ENCODE measurements around the gene MOGAT2. TPM values are rescaled to one million over a fixed set of nuclear protein-coding genes. Genes with fewer than 3 reads are reported as not detected.

MOGAT2 gene
- total and polyA plus RNA-seq, 2 of the 4 experiments (the other 2 are of a cell fraction): not detected

DNA sequence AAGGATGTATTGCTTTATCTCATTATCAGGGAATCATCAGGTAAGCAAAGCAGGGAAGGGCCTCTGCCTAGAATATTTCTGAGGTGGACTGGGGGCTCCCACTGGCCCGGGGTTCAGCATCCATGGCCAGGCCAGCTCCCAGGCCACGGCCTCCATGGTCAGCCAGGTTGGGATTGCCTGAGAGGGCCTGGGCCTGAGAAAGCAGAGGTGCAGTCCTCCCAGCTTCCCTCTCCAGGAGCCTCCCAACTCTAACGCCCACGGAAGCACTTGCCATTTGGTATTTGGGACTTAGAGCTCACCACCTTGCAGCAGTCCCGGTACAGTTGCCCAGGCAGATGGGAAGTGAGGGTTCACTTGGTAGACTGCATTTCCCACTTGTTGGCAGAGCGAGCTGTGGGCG, 63.7 kb downstream of the MOGAT2 start:
- ATAC-seq (ENCODE audit: low read depth) (no peak), DNase-seq (no peak)
- Histone ChIP-seq H3K79me1 (ENCODE audit: low read depth in 1 of 2, low read length in 2 of 2) (no peaks in the 10 kb centered on the region), H3K9ac (ENCODE audit: low read depth, low read length) (no peak overlapping the region), H3K4me2 (ENCODE audit: low read depth, low read length) (no peak overlapping the region), H2AK5ac (ENCODE audit: low read depth, low read length) (no peak overlapping the region), H3K23ac (ENCODE audit: low read depth, low read length) (no peak overlapping the region), H4K5ac (ENCODE audit: low read depth, low read length) (no peak overlapping the region), H3K4me3 (ENCODE audit: insufficient read depth, low read depth, low read length) (no peak overlapping the region), H3K4me1 (ENCODE audit: control insufficient read depth, insufficient read depth, low read length) (no peaks in the 10 kb centered on the region), H2BK120ac (ENCODE audit: low read depth, low read length) (no peak overlapping the region), H3K4ac (ENCODE audit: low read depth, low read length) (no peak overlapping the region), H4K91ac (ENCODE audit: insufficient read depth, low read depth, low read length) (no peak overlapping the region), H3K27me3 (ENCODE audit: control insufficient read depth, insufficient read depth, low read length) (peaks cover 16% of the 10 kb centered on the region; the same call in 1 of the 2 replicates), H4K8ac (ENCODE audit: low read depth in 2 of 2, low read length in 2 of 2) (no peak overlapping the region), H4K20me1 (ENCODE audit: insufficient read depth, low read length) (no peaks in the 10 kb centered on the region), H3K14ac (replicated peaks; ENCODE audit: low read depth, low read length) (no peak overlapping the region), H3K36me3 (ENCODE audit: control insufficient read depth, insufficient read depth, low read length) (no peaks in the 10 kb centered on the region), H3K9me1 (ENCODE audit: insufficient read depth, low read length) (no peaks in the 10 kb centered on the region), H2BK5ac (ENCODE audit: low read depth, low read length, poor library complexity, severe bottlenecking) (no peak overlapping the region), H2BK20ac (ENCODE audit: low read depth, low read length) (no peak overlapping the region), H2AK9ac (replicated peaks; ENCODE audit: low read depth, low read length, poor library complexity) (no peak overlapping the region), H2AFZ (replicated peaks; ENCODE audit: low read length, poor library complexity) (no peak overlapping the region), H2BK15ac (ENCODE audit: low read depth, low read length) (no peak overlapping the region), H3K18ac (ENCODE audit: low read depth, low read length) (no peak overlapping the region), H3K9me3 (ENCODE audit: control insufficient read depth, insufficient read depth, low read length) (no peaks in the 10 kb centered on the region), H3K56ac (ENCODE audit: extremely low read depth, insufficient read depth, low read length) (no peak overlapping the region), H3K27ac (ENCODE audit: insufficient read depth, low read length) (no peak overlapping the region)
- ChIA-PET CTCF (no interaction called here), POLR2A (ENCODE audit: unreplicated experiment) (no interaction called here)
- no CpG with 5 or more reads among the region's 7 CpGs for WGBS, 2 experiments (ENCODE audit: extremely low coverage in 2 of 2, insufficient read length in 1 of 2)
- dilution Hi-C loops (cut with HindIII; ENCODE audit: low sequenced_read_pairs, unreplicated experiment) (no loop called here), in situ Hi-C loops (cut with MboI; ENCODE audit: low sequenced_read_pairs) (no loop called here), intact Hi-C loops (cut with micrococcal nuclease) (no loop called here)
- no TSS peak for BruUV-seq (replicated peaks)
- TF ChIP-seq POLR2A (IDR thresholded peaks at IDR 0.05; ENCODE audit: low read depth, low read length) (no peak), FOS (IDR thresholded peaks at IDR 0.05; ENCODE audit: low read depth, low read length) (no peak), RCOR1 (IDR thresholded peaks at IDR 0.05; ENCODE audit: insufficient replicate concordance, low read length) (no peak), SMC3 (IDR thresholded peaks at IDR 0.05; ENCODE audit: low read depth, low read length) (no peak), MXI1 (IDR thresholded peaks at IDR 0.05; ENCODE audit: borderline replicate concordance, low read depth, low read length) (no peak), MAZ (IDR thresholded peaks at IDR 0.05; ENCODE audit: borderline replicate concordance, low read depth, low read length) (no peak), RAD21 (IDR thresholded peaks at IDR 0.05; ENCODE audit: low read length) (no peak), MAFK (IDR thresholded peaks at IDR 0.05; ENCODE audit: low read depth, low read length) (no peak), RFX5 (IDR thresholded peaks at IDR 0.05; ENCODE audit: low read depth, low read length) (no peak), CHD1 (IDR thresholded peaks at IDR 0.05; ENCODE audit: low read depth, low read length) (no peak), CEBPB (IDR thresholded peaks at IDR 0.05; ENCODE audit: low read depth, low read length) (no peak), NFE2L2 (IDR thresholded peaks at IDR 0.05; ENCODE audit: low read depth, low read length) (no peak)
- TF ChIP-seq, protein P1, sequence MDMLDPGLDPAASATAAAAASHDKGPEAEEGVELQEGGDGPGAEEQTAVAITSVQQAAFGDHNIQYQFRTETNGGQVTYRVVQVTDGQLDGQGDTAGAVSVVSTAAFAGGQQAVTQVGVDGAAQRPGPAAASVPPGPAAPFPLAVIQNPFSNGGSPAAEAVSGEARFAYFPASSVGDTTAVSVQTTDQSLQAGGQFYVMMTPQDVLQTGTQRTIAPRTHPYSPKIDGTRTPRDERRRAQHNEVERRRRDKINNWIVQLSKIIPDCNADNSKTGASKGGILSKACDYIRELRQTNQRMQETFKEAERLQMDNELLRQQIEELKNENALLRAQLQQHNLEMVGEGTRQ (IDR thresholded peaks at IDR 0.05; ENCODE audit: low read depth, low read length): no peak
- TF ChIP-seq, protein P2, sequence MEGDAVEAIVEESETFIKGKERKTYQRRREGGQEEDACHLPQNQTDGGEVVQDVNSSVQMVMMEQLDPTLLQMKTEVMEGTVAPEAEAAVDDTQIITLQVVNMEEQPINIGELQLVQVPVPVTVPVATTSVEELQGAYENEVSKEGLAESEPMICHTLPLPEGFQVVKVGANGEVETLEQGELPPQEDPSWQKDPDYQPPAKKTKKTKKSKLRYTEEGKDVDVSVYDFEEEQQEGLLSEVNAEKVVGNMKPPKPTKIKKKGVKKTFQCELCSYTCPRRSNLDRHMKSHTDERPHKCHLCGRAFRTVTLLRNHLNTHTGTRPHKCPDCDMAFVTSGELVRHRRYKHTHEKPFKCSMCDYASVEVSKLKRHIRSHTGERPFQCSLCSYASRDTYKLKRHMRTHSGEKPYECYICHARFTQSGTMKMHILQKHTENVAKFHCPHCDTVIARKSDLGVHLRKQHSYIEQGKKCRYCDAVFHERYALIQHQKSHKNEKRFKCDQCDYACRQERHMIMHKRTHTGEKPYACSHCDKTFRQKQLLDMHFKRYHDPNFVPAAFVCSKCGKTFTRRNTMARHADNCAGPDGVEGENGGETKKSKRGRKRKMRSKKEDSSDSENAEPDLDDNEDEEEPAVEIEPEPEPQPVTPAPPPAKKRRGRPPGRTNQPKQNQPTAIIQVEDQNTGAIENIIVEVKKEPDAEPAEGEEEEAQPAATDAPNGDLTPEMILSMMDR (conservative IDR thresholded peaks at IDR 0.05; ENCODE audit: low read depth, low read length): no peak
- TF ChIP-seq, protein P3, sequence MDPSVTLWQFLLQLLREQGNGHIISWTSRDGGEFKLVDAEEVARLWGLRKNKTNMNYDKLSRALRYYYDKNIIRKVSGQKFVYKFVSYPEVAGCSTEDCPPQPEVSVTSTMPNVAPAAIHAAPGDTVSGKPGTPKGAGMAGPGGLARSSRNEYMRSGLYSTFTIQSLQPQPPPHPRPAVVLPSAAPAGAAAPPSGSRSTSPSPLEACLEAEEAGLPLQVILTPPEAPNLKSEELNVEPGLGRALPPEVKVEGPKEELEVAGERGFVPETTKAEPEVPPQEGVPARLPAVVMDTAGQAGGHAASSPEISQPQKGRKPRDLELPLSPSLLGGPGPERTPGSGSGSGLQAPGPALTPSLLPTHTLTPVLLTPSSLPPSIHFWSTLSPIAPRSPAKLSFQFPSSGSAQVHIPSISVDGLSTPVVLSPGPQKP (IDR thresholded peaks at IDR 0.05; ENCODE audit: borderline replicate concordance, low read depth, low read length): no peak
